Activated naive CD4-positive, alpha-beta T cell treated with anti-CD3 and anti-CD28 coated beads, Interleukin-2, amount 50 U/mL, for 24 hours (primary cell): ENCODE data around the gene RAP1GAP2.
"Not testable (repeated sequence)": the region's sequence is repeated elsewhere in the genome, so short reads cannot be mapped to it uniquely, and the experiment has no call there.

Experiments
- H3K27ac Mint-ChIP-seq: one replicate; pipeline ENCODE4 v1.8.0; 2021; ENCODE audit warnings: mild to moderate bottlenecking, mixed read lengths
- H3K27me3 Mint-ChIP-seq: one replicate; pipeline ENCODE4 v1.8.0; 2021; ENCODE audit warnings: mixed read lengths
- H3K36me3 Mint-ChIP-seq: one replicate; pipeline ENCODE4 v1.8.0; 2021; ENCODE audit warnings: mixed read lengths
- H3K4me1 Mint-ChIP-seq: one replicate; pipeline ENCODE4 v1.8.0; 2021; ENCODE audit warnings: mixed read lengths
- H3K4me3 Mint-ChIP-seq: one replicate; pipeline ENCODE4 v1.8.0; 2021; ENCODE audit warnings: mild to moderate bottlenecking, mixed read lengths
- H3K9me3 Mint-ChIP-seq: one replicate; pipeline ENCODE4 v1.8.0; 2021; ENCODE audit warnings: mixed read lengths

Gene RAP1GAP2

DNA sequence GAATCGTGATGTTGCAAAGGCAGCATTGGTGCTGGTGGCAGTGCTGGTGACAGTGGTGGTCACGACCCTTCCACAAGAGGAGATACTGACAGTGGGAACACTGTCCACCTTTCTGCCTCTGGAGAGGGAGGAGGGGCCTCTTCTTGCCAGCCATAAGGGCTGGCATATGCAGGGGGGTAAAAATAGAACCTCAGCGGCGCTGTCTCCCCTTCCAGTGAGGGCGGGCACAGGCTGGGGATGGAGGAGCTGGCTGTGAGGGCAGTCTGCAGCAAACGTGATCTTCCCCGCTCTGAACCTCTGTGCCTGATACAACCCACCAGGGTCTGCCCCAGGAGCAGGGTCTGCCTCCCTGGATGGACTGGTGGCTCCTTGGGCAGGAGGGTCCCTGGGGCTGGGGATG is 3.4 kb downstream of the RAP1GAP2 start:
- Mint-ChIP-seq H3K9me3 (no peaks in the 10 kb centered on the region), H3K27ac (no peak overlapping the region), H3K4me1 (peaks cover 54% of the 10 kb centered on the region), H3K4me3 (no peak overlapping the region), H3K27me3 (no peaks in the 10 kb centered on the region), H3K36me3 (peaks cover 11% of the 10 kb centered on the region)

DNA sequence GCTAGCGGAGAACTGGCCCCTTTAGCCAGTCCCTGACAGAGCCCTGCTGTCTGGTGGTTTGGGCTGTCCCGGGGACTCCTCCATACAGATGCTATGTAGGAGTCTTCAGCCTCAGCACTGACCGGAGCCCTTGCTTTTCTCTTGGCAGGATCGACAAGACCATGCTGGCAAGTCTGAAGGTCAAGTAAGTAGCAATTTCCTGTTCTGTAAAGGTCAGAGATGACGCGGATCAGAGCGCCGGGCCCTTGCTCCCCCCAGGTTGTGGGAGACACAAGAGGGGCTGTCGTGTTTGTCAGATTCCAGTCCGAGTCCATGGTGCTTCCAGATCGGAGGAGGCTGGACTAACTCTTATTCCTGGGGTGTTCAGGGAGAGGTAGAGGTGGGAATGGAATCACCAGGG is 4.1 kb downstream of the RAP1GAP2 start:
- Mint-ChIP-seq H3K27me3 (no peaks in the 10 kb centered on the region), H3K9me3 (no peaks in the 10 kb centered on the region), H3K4me3 (no peak overlapping the region), H3K27ac (no peak overlapping the region), H3K4me1 (peaks cover 49% of the 10 kb centered on the region), H3K36me3 (peaks cover 11% of the 10 kb centered on the region)

DNA sequence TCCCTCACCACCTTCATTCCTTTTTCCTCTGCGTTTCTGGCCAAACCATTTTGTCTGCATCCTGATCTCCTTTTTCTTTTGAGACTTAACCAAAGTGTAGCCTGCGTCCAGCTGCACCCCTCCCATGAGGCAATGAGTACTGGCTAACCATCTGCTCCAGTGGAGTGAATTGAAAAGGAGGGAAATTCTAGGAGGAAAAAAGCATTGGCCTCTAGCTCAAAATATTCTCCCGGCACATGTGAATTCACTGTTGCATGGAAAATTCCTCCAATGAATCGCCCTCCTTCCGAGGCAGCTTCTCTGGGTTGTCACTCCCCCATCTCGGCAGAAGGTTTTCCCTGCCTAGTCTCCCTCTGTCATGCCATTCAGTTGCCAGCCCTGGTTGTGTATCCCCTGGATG is 5.6 kb downstream of the RAP1GAP2 start:
- H3K4me1 Mint-ChIP-seq = peaks cover 39% of the 10 kb centered on the region
- no peaks in the 10 kb centered on the region for H3K9me3 Mint-ChIP-seq
- H3K27me3 Mint-ChIP-seq = no peaks in the 10 kb centered on the region
- peaks cover 11% of the 10 kb centered on the region for H3K36me3 Mint-ChIP-seq
- no peak overlapping the region for H3K4me3 Mint-ChIP-seq
- H3K27ac Mint-ChIP-seq = no peak overlapping the region

DNA sequence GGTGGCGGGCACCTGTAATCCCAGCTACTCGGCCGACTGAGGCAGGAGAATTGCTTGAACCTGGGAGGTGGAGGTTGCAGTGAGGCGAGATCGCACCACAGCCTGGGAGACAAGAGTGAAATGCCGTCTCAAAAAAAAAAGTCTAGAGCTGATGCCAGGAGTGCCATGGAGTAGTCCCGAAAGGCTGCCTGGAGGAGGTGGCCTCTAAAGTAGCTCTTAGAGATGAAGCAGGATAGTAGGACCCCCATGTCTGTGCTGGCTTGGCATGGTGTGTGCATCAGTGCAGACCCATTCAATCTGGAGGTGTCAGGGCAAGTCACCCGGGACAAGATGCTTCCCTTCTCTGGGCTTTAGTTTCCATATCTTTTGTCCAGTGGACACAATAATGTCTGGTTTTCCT is 6.3 kb downstream of the RAP1GAP2 start:
- no peaks in the 10 kb centered on the region for H3K9me3 Mint-ChIP-seq
- no peak overlapping the region for H3K4me3 Mint-ChIP-seq
- H3K36me3 Mint-ChIP-seq = peaks cover 11% of the 10 kb centered on the region
- H3K27ac Mint-ChIP-seq = no peak overlapping the region
- peaks cover 36% of the 10 kb centered on the region for H3K4me1 Mint-ChIP-seq
- no peaks in the 10 kb centered on the region for H3K27me3 Mint-ChIP-seq

DNA sequence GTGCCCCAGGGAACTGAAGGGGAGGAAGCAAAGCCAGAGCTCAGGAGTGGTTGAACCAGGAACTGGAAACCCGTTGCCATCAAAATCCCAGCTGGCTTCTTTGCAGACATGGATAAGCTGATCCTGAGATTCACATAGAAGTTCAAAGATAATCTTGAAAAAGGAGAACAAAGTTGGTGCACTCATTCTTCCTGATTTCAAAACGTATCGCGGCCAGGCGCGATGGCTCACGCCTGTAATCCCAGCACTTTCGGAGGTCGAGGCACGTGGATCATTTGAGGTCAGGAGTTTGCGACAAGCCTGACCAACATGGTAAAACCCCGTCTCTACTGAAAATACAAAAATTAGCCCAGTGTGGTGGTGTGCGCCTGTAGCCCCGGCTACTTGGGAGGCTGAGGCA is 7.1 kb downstream of the RAP1GAP2 start:
- no peaks in the 10 kb centered on the region for H3K27me3 Mint-ChIP-seq
- peaks cover 29% of the 10 kb centered on the region for H3K4me1 Mint-ChIP-seq
- H3K27ac Mint-ChIP-seq = no peak overlapping the region
- H3K9me3 Mint-ChIP-seq = no peaks in the 10 kb centered on the region
- peaks cover 11% of the 10 kb centered on the region for H3K36me3 Mint-ChIP-seq
- no peak overlapping the region for H3K4me3 Mint-ChIP-seq

DNA sequence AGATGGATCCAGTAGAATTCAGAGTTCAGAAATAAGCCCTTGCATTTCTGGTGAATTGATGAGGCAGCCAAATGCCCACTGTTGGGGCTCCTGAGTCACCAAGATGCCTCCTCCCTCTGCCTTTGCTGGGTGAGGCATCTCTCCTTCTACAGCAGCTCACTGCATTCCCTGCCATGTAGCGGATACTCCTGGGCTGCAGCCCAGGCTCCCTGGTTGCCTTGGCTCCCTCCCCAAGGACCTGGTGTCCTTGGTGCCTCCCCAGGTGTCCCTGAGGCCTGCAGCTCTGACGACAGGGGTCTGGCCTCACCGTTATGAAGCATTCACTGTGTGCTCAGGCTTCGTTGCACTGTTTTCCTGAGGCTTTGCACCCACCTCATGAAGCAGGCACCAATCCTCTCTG is 7.7 kb downstream of the RAP1GAP2 start:
- H3K36me3 Mint-ChIP-seq = peaks cover 11% of the 10 kb centered on the region
- no peaks in the 10 kb centered on the region for H3K9me3 Mint-ChIP-seq
- H3K27me3 Mint-ChIP-seq = no peaks in the 10 kb centered on the region
- H3K4me1 Mint-ChIP-seq = peaks cover 31% of the 10 kb centered on the region
- H3K4me3 Mint-ChIP-seq = no peak overlapping the region
- H3K27ac Mint-ChIP-seq = no peak overlapping the region

DNA sequence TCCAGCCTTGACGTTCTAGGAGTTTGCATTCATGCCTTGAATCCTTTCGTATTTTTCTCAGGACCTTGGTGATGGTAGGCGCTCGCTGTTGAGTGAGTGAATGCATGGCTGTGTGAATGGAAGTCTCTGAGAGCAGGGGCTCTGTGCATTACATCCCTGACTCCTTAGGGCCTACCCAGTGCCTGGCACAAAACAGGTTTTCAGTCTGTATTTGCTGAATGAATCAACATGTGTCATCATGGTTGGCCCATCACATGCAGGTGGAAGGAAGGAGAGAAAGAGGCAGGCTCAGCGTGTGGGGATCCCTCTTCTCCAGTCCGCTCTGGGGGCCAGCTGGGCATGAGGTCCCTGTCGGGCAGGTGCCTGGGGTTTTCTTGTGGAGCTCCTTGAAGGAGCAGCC is 8.7 kb downstream of the RAP1GAP2 start:
- no peak overlapping the region for H3K27ac Mint-ChIP-seq
- no peaks in the 10 kb centered on the region for H3K27me3 Mint-ChIP-seq
- H3K4me1 Mint-ChIP-seq = peaks cover 31% of the 10 kb centered on the region
- H3K36me3 Mint-ChIP-seq = peaks cover 11% of the 10 kb centered on the region
- no peaks in the 10 kb centered on the region for H3K9me3 Mint-ChIP-seq
- H3K4me3 Mint-ChIP-seq = no peak overlapping the region

DNA sequence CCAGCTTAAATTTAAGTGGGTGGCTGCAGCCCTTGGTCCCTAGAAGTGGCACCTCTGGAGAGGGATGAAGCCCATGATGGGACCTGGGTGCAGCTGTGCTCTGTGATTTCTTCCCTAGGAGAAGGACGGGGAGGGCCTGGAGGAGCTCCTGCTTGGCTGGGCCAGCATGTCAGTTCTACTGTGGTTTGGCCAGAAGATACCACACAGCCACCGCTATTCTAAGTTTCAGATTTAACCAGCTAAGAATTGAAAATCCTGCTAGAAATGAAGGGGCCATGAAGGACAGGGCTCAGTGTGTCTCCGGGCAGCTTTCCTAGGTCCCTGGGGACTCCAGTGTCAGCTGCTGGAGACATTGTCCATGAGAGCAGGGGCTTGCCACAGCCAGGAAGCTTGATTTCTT is 9.7 kb downstream of the RAP1GAP2 start:
- Mint-ChIP-seq H3K27me3 (no peaks in the 10 kb centered on the region), H3K9me3 (no peaks in the 10 kb centered on the region), H3K4me1 (peaks cover 28% of the 10 kb centered on the region), H3K27ac (no peak overlapping the region), H3K4me3 (no peak overlapping the region), H3K36me3 (peaks cover 8% of the 10 kb centered on the region)

DNA sequence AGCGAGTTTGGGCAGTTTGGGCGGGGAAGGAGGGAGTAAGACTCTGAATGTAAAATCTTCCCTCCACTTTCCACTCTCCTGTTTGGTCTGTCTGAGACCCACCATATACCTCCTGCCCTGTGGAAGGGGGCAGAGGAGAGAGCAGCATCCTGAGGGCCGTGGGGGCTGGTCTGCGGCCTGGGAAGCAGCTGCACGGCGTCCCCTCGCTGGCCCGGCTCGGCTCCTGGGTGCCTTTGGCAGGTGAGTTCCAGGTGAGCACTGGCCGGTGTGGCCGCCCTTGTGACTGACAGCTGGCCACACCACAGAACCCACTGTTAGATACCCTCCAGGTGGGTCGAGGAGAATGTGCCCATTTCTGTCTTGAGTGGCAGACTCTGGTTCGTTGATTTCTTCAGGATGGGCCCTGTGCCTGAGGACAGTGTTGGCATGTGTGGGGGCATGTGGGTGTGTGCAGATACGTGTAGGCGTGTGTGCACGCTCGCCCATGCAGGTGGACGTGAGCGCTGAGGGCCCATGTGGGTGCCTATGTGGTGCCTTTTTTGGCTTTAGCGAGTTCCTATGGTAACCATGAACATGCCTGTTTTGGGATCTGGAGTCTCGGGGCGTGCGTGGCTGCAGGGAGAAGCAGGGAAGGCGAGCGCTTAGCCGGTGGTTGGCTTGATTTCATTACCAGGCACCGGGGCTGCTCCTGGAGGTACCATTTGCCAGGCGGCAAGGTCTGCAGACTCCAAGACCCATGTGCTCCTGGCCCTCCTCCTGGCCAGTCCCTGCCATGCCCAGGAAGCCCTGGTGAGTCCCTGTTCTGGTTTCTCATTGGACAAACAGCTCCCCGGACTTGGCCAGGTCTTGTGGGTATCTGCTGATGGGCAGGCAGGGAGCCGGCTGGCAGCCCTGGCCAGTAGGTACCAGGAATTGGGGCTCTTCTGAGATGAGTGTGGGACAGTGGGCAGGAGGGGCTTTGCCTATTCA is 12.4 kb downstream of the RAP1GAP2 start:
- no peak overlapping the region for H3K27ac Mint-ChIP-seq
- H3K36me3 Mint-ChIP-seq = no peaks in the 10 kb centered on the region
- no peaks in the 10 kb centered on the region for H3K9me3 Mint-ChIP-seq
- no peaks in the 10 kb centered on the region for H3K27me3 Mint-ChIP-seq
- H3K4me1 Mint-ChIP-seq = peaks cover 28% of the 10 kb centered on the region
- no peak overlapping the region for H3K4me3 Mint-ChIP-seq

DNA sequence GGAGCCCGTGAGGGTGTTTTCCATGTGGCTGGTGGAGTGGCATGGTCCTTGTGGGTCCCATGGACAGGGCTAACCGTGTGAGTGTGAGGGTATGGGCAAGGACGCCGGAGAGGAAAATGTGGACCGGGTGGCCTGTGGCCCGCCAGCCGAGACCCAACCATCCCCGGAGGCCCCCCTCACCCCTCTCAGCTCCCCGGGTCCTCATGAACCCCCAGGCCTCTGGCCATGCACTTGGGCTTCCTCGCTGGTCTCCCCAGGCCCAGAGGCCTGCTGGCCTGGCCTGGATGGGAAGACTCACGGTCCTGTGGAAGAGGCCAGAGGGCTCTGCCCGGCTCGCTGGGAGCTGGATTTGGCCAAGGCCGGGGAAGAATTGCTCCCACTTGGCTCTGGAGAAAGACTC is 13.1 kb downstream of the RAP1GAP2 start:
- no peak overlapping the region for H3K27ac Mint-ChIP-seq
- no peak overlapping the region for H3K4me3 Mint-ChIP-seq
- no peaks in the 10 kb centered on the region for H3K36me3 Mint-ChIP-seq
- no peaks in the 10 kb centered on the region for H3K27me3 Mint-ChIP-seq
- peaks cover 34% of the 10 kb centered on the region for H3K4me1 Mint-ChIP-seq
- H3K9me3 Mint-ChIP-seq = no peaks in the 10 kb centered on the region

DNA sequence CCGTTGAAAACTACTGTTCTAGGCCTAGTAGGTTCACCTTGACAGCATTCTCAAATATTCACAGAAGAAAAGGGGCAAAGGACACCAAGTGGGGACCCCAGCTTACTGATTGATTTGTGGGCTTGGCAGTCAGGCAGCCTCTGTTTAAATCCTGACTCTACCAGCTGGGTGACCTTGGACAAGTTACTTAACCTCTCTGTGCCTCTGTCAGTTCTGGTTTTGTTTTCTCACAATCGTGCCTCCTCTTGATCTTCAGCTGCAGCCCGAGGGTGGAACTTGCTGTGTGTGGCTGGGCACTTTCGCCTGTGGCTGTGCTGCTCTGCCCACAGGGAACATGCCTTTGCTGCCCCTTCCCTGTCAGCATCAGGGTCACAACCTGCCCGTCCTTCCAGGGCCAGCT is 17.8 kb downstream of the RAP1GAP2 start:
- Mint-ChIP-seq H3K4me1 (peaks cover 32% of the 10 kb centered on the region), H3K9me3 (no peaks in the 10 kb centered on the region), H3K36me3 (no peaks in the 10 kb centered on the region), H3K4me3 (peak overlapping the region; percentile 54), H3K27me3 (no peaks in the 10 kb centered on the region), H3K27ac (no peak overlapping the region)

DNA sequence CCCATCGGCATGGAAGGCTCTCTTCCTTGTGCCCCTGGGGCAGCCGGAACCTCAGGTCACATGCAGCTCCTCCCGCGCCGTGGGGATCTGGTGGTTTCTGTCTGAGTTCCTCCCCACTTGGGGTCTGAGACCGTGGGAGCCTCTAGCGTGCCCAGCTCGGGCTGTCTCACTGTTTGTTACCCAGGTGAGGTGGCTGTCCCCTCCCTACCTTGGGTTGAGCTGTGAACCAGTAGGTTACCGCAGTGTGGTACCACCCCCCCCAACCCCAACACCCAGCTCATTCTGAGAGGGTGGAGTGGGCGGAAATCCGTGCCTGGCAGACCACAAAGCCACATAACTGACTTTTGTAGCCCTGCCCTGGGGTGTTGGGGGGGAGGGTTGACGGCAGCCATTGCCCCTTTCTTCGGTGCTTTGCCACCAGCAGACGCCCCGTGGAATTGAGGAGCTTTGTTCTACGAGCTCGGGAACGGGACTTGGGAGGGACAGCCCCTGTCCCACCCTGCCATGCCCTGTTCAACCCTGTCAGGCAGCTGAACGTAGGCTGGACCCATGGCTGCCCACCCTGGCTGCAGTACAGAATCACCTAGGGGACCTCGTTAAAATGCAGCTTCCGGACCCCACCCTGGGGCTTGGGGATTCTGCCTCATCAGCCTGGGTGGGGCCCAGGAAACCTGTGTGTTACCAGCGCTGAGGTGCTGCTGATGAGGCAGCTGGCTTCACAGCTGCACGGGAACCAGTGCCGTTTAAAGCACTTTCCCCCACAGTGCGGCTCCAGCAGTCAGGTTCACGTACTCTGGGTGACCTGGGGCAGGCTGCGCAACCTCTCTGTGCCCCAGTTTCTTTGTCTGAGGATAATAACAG is 18.5 kb downstream of the RAP1GAP2 start:
- no peaks in the 10 kb centered on the region for H3K9me3 Mint-ChIP-seq
- peaks cover 32% of the 10 kb centered on the region for H3K4me1 Mint-ChIP-seq
- H3K4me3 Mint-ChIP-seq = peak overlapping the region; percentile 54
- H3K36me3 Mint-ChIP-seq = no peaks in the 10 kb centered on the region
- H3K27me3 Mint-ChIP-seq = no peaks in the 10 kb centered on the region
- no peak overlapping the region for H3K27ac Mint-ChIP-seq

DNA sequence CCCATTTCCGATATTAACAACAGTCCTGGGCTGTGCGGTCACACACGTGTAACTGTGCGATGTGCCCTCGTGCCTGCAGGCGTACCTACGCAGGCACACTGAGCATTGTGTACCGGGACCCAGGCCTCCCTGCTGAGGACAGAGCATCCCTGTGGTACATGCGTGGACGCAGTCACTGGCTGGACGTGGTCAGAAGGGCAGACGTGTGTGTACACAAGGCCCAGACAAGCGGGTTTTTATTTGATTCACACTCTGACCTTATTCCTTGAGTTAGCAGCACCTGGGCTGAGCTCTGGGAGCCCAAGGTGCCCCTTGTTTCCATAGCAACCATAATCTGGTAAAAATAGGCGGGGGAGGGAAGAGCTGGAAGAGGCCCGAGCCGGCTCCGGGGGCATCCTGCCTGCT is 19.5 kb downstream of the RAP1GAP2 start:
- Mint-ChIP-seq H3K4me3 (peak overlapping the region; percentile 26), H3K36me3 (no peaks in the 10 kb centered on the region)

DNA sequence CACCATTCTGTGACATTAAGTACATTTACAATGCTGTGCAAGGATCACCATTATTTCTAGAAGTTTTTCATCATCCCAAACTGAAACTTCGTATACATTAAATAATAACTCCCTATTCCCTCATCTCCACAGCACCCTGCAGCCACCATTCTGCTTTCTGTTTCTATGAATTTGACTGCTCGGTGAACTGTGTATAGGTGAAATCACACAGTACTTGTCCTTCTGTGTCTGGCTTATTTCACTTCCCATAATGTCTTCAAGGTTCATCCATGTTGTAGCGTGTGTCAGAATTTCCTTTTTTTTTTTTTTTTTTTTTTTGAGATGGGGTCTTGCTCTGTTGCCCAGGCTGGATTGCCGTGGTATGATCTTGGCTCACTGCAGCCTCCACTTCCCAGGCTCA is 20.4 kb downstream of the RAP1GAP2 start:
- Mint-ChIP-seq H3K27ac (no peak overlapping the region), H3K4me3 (no peak overlapping the region), H3K36me3 (no peaks in the 10 kb centered on the region), H3K27me3 (no peaks in the 10 kb centered on the region), H3K9me3 (no peaks in the 10 kb centered on the region), H3K4me1 (peaks cover 36% of the 10 kb centered on the region)

More for the DNA sequence above, 19.5 kb downstream of the RAP1GAP2 start:
- Mint-ChIP-seq H3K4me1 (peaks cover 36% of the 10 kb centered on the region), H3K27ac (peak overlapping the region; percentile 68), H3K9me3 (no peaks in the 10 kb centered on the region), H3K27me3 (no peaks in the 10 kb centered on the region)

DNA sequence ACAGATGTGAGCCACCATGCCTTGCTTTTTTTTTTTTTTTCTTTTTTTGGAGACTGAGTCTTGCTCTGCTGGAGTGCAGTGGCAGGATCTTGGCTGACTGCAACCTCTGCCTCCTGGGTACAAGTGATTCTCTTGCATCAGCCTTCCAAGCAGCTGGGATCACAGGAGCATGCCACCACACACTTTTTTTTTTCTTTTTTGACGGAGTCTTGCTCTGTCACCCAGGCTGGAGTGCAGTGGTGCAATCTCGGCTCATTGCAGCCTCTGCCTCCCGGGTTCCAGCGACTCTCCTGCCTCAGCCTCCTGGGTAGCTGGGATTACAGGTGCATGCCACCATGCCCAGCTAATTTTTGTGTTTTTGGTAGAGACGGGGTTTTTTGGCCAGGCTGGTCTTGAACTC is 23.1 kb downstream of the RAP1GAP2 start:
- not testable (repeated sequence) for H3K4me3 Mint-ChIP-seq, H3K36me3 Mint-ChIP-seq, H3K27me3 Mint-ChIP-seq, H3K9me3 Mint-ChIP-seq, H3K27ac Mint-ChIP-seq
- peaks cover 23% of the 10 kb centered on the region for H3K4me1 Mint-ChIP-seq

DNA sequence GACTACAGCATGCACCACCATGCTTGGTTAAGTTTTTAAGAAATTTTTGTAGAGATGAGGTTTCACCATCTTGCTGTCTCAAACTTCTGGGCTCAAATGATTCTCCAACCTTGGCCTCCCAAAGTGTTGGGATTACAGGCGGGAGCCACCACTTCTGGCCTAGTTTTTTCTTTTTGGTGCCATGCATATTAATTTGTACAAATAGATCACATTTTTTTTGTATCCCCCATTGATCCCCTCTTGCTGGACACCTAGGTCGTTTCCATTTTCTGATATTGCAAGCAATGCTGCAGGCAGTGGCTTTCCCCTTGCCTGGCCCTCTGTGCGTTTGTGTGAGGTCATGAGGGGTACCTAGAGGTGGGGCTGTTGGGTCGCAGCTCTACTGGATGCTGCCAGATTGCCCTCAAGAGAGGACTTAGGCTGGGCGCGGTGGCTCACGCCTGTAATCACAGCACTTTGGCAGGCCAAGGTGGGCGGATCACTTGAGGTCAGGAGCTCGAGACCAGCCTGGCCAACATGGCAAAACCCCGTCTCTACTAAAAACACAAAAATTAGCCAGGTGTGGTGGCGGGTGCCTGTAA is 23.8 kb downstream of the RAP1GAP2 start:
- Mint-ChIP-seq H3K4me3 (no peak overlapping the region), H3K9me3 (no peaks in the 10 kb centered on the region), H3K36me3 (peaks cover 3% of the 10 kb centered on the region), H3K27me3 (no peaks in the 10 kb centered on the region), H3K4me1 (peaks cover 21% of the 10 kb centered on the region), H3K27ac (no peak overlapping the region)
